PFSK-1 (cell line): ENCODE measurements around the gene NAV3.

Experiments
- POLR2AphosphoS5 ChIP-seq: IDR thresholded peaks from 2 replicates; pipeline ENCODE4 v1.6.1; 2012; ENCODE audit warnings: low read depth, mild to moderate bottlenecking, control low read depth, low read length, moderate library complexity
- SIN3A ChIP-seq: IDR thresholded peaks from 2 replicates; pipeline ENCODE4 v1.6.1; 2012; ENCODE audit warnings: mild to moderate bottlenecking, low read length, moderate library complexity, borderline replicate concordance; ENCODE audit not compliant: insufficient read depth
- TAF1 ChIP-seq: IDR thresholded peaks from 2 replicates; pipeline ENCODE4 v1.6.1; 2012; ENCODE audit warnings: low read length, control low read depth, borderline replicate concordance; ENCODE audit not compliant: insufficient read depth
- TF ChIP-seq, protein P1 (sequence below), 2 experiments: IDR thresholded peaks; 2 replicates each; pipeline versions ENCODE4 v1.6.1 to v1.8.0; 2011 to 2012; ENCODE audit warnings: low read depth in 2 of 2, low read length in 2 of 2, control low read depth in 1 of 2, inconsistent platforms in 1 of 2, mild to moderate bottlenecking in 1 of 2, moderate library complexity in 1 of 2; ENCODE audit not compliant: insufficient read depth in 1 of 2

DNA sequence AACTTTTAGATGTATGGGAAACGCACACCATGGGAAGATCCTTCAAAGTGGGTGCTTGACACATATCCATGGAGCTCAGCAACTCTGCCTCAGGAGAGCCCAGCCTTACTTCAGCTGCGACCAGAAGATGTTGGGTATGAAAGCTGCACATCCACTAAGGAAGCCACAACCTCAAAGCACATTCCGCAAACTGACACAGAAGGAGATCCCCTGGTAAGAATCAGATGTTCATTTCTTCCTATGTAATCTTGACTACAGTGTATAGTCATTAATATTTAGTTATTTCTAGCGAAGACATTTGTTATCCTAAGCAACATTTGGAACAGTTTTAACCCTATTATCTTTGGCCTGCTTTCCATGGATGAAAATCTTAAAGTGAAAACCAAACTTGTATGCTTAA lies 374.2 kb downstream of the NAV3 start:
- TF ChIP-seq, protein P1, sequence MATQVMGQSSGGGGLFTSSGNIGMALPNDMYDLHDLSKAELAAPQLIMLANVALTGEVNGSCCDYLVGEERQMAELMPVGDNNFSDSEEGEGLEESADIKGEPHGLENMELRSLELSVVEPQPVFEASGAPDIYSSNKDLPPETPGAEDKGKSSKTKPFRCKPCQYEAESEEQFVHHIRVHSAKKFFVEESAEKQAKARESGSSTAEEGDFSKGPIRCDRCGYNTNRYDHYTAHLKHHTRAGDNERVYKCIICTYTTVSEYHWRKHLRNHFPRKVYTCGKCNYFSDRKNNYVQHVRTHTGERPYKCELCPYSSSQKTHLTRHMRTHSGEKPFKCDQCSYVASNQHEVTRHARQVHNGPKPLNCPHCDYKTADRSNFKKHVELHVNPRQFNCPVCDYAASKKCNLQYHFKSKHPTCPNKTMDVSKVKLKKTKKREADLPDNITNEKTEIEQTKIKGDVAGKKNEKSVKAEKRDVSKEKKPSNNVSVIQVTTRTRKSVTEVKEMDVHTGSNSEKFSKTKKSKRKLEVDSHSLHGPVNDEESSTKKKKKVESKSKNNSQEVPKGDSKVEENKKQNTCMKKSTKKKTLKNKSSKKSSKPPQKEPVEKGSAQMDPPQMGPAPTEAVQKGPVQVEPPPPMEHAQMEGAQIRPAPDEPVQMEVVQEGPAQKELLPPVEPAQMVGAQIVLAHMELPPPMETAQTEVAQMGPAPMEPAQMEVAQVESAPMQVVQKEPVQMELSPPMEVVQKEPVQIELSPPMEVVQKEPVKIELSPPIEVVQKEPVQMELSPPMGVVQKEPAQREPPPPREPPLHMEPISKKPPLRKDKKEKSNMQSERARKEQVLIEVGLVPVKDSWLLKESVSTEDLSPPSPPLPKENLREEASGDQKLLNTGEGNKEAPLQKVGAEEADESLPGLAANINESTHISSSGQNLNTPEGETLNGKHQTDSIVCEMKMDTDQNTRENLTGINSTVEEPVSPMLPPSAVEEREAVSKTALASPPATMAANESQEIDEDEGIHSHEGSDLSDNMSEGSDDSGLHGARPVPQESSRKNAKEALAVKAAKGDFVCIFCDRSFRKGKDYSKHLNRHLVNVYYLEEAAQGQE (IDR thresholded peaks at IDR 0.05; ENCODE audit: insufficient read depth in 1 of 2, low read depth in 2 of 2, low read length in 2 of 2), result no peak
- no peak for TF ChIP-seq SIN3A
- TF ChIP-seq POLR2AphosphoS5, result no peak
- TF ChIP-seq TAF1, result no peak
